ENCODE measurements around the gene CRHR1.

DNA sequence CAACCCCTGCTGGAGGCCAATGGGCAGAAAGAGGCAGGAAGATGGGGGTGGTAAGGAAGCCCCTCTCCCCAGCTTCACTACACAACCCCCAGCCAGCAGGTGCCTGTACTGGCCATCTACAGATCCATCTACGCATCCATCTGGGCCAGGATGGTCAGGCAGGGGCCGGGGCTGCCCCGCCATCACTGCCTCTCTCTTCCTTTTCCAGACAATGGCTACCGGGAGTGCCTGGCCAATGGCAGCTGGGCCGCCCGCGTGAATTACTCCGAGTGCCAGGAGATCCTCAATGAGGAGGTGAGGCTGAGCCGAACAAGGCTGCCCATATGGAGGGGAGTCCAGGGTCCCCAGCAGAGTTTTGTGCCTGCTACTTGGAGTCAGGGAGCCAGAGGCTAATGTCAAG lies 37.0 kb downstream of the CRHR1 start:
- TF ChIP-seq, protein P1, sequence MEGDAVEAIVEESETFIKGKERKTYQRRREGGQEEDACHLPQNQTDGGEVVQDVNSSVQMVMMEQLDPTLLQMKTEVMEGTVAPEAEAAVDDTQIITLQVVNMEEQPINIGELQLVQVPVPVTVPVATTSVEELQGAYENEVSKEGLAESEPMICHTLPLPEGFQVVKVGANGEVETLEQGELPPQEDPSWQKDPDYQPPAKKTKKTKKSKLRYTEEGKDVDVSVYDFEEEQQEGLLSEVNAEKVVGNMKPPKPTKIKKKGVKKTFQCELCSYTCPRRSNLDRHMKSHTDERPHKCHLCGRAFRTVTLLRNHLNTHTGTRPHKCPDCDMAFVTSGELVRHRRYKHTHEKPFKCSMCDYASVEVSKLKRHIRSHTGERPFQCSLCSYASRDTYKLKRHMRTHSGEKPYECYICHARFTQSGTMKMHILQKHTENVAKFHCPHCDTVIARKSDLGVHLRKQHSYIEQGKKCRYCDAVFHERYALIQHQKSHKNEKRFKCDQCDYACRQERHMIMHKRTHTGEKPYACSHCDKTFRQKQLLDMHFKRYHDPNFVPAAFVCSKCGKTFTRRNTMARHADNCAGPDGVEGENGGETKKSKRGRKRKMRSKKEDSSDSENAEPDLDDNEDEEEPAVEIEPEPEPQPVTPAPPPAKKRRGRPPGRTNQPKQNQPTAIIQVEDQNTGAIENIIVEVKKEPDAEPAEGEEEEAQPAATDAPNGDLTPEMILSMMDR (IDR thresholded peaks at IDR 0.05; ENCODE audit: low read depth, low read length) = no peak
- TF ChIP-seq EZH2phosphoT487 (IDR thresholded peaks at IDR 0.05; ENCODE audit: low read depth) = no peak

Data from OCI-LY3 (cell line).